HEK293 (cell line): ENCODE measurements around the gene SUN5.

Experiments used
- CTCF ChIA-PET: fragments of 350-600 bp; formaldehyde crosslinking; extraction: SDS; loops from one replicate; lab custom pipeline; 2021; ENCODE audit warnings: antibody characterized with exemption; lab: Yijun Ruan, JAX
- POLR2A ChIA-PET: fragments of 300-600 bp; formaldehyde crosslinking; extraction: SDS; loops from one replicate; lab custom pipeline; 2020; ENCODE audit warnings: antibody characterized with exemption, inconsistent platforms; lab: Yijun Ruan, JAX
- H3K27ac ChIP-seq: fragments of 200-500 bp; sonication (Bioruptor generic); 2 replicates; pipeline ENCODE4 v1.5.1; 2014; ENCODE audit warnings: low read depth, low read length, control low read depth, inconsistent platforms; ENCODE audit errors: extremely low read depth
- H3K36me3 ChIP-seq, 2 experiments: fragments of 200-500 bp in 1 of 2; sonication (Bioruptor generic) in 1 of 2; 1 replicate in 1 of 2; 2 replicates in 1 of 2; pipeline ENCODE4 v1.5.1; 2014 to 2017; ENCODE audit warnings: inconsistent platforms in 2 of 2, low read length in 2 of 2; ENCODE audit not compliant: control insufficient read depth in 2 of 2, insufficient read depth in 1 of 2
- H3K4me1 ChIP-seq: fragments of 200-500 bp; sonication (Bioruptor generic); 2 replicates; pipeline ENCODE4 v1.5.1; 2014; ENCODE audit warnings: mild to moderate bottlenecking, low read length, inconsistent platforms; ENCODE audit not compliant: control insufficient read depth, insufficient read depth
- H3K4me3 ChIP-seq: 2 replicates; pipeline ENCODE4 v1.5.1; 2011; ENCODE audit warnings: low read depth, mild to moderate bottlenecking, control low read depth, low read length, moderate library complexity
- H3K9me3 ChIP-seq: fragments of 200-500 bp; sonication (Bioruptor generic); 2 replicates; pipeline ENCODE4 v1.5.1; 2014; ENCODE audit warnings: low read depth, low read length, inconsistent platforms; ENCODE audit not compliant: control insufficient read depth, insufficient read depth
- FEZF1 ChIP-seq: fragments of 450-650 bp; formaldehyde crosslinking; IDR thresholded peaks from 2 replicates; pipeline ENCODE4 v1.5.1; 2016; ENCODE audit warnings: missing biosample characterization, missing genetic modification characterization
- HOXD13 ChIP-seq: sonication (generic); formaldehyde crosslinking; IDR thresholded peaks from 2 replicates; pipeline ENCODE4 v1.8.0; 2022; ENCODE audit warnings: missing genetic modification reagents, borderline replicate concordance
- SP2 ChIP-seq: fragments of 450-650 bp; formaldehyde crosslinking; IDR thresholded peaks from 2 replicates; pipeline ENCODE4 v1.5.1; 2016; ENCODE audit warnings: missing biosample characterization, missing genetic modification characterization
- SP3 ChIP-seq: fragments of 450-650 bp; formaldehyde crosslinking; IDR thresholded peaks from 2 replicates; pipeline ENCODE4 v1.5.1; 2016; ENCODE audit warnings: missing biosample characterization, missing genetic modification characterization
- YY1 ChIP-seq: fragments of 450-650 bp; formaldehyde crosslinking; IDR thresholded peaks from 2 replicates; pipeline ENCODE4 v1.5.1; 2018; ENCODE audit warnings: missing biosample characterization, missing genetic modification characterization
- ZBTB7A ChIP-seq: fragments of 450-650 bp; formaldehyde crosslinking; IDR thresholded peaks from 2 replicates; pipeline ENCODE4 v1.5.1; 2016; ENCODE audit warnings: low read depth, missing biosample characterization, missing genetic modification characterization
- ZFHX2 ChIP-seq: fragments of 450-650 bp; formaldehyde crosslinking; conservative IDR thresholded peaks from 2 replicates; pipeline ENCODE4 v1.5.1; 2016; ENCODE audit warnings: missing biosample characterization, missing genetic modification characterization
- ZNF112 ChIP-seq: fragments of 450-650 bp; formaldehyde crosslinking; IDR thresholded peaks from 2 replicates; pipeline ENCODE4 v1.5.0; 2017; ENCODE audit warnings: missing biosample characterization, missing genetic modification characterization
- ZNF174 ChIP-seq: fragments of 450-650 bp; formaldehyde crosslinking; IDR thresholded peaks from 2 replicates; pipeline ENCODE4 v1.5.0; 2017; ENCODE audit warnings: missing biosample characterization, mild to moderate bottlenecking, missing genetic modification characterization
- ZNF214 ChIP-seq: fragments of 450-650 bp; formaldehyde crosslinking; IDR thresholded peaks from 2 replicates; pipeline ENCODE4 v1.5.1; 2017; ENCODE audit warnings: missing biosample characterization, mild to moderate bottlenecking, missing genetic modification characterization, borderline replicate concordance
- ZNF239 ChIP-seq: fragments of 450-650 bp; formaldehyde crosslinking; IDR thresholded peaks from 2 replicates; pipeline ENCODE4 v1.5.1; 2016; ENCODE audit warnings: missing biosample characterization, missing genetic modification characterization
- ZNF350 ChIP-seq: fragments of 450-650 bp; formaldehyde crosslinking; IDR thresholded peaks from 2 replicates; pipeline ENCODE4 v1.5.0; 2017; ENCODE audit warnings: missing biosample characterization, mild to moderate bottlenecking, missing genetic modification characterization
- ZNF514 ChIP-seq: fragments of 450-650 bp; formaldehyde crosslinking; IDR thresholded peaks from 2 replicates; pipeline ENCODE4 v1.5.1; 2016; ENCODE audit warnings: missing biosample characterization, missing genetic modification characterization
- ZNF571 ChIP-seq: fragments of 450-650 bp; formaldehyde crosslinking; IDR thresholded peaks from 2 replicates; pipeline ENCODE4 v1.5.0; 2017; ENCODE audit warnings: missing biosample characterization, missing genetic modification characterization
- ZNF596 ChIP-seq: fragments of 450-650 bp; IDR thresholded peaks from 2 replicates; pipeline ENCODE4 v1.5.0; 2018; ENCODE audit warnings: missing biosample characterization, mild to moderate bottlenecking, missing genetic modification characterization, moderate library complexity
- TF ChIP-seq, protein P1 (sequence below): fragments of 450-650 bp; formaldehyde crosslinking; IDR thresholded peaks from 2 replicates; pipeline ENCODE4 v1.5.1; 2016; ENCODE audit warnings: missing biosample characterization, missing genetic modification characterization
- TF ChIP-seq, protein P2 (sequence below): fragments of 450-650 bp; formaldehyde crosslinking; IDR thresholded peaks from 2 replicates; pipeline ENCODE4 v1.5.1; 2016; ENCODE audit warnings: missing biosample characterization, missing genetic modification characterization, borderline replicate concordance
- TF ChIP-seq, protein P3 (sequence below): sonication (generic); formaldehyde crosslinking; IDR thresholded peaks from 2 replicates; pipeline ENCODE4 v1.8.1; 2022; ENCODE audit warnings: mild to moderate bottlenecking, moderate library complexity, missing genetic modification reagents
- TF ChIP-seq, protein P4 (sequence below): fragments of 450-650 bp; formaldehyde crosslinking; IDR thresholded peaks from 2 replicates; pipeline ENCODE4 v1.5.1; 2016; ENCODE audit warnings: missing biosample characterization, missing genetic modification characterization, borderline replicate concordance

SUN5 gene

DNA sequence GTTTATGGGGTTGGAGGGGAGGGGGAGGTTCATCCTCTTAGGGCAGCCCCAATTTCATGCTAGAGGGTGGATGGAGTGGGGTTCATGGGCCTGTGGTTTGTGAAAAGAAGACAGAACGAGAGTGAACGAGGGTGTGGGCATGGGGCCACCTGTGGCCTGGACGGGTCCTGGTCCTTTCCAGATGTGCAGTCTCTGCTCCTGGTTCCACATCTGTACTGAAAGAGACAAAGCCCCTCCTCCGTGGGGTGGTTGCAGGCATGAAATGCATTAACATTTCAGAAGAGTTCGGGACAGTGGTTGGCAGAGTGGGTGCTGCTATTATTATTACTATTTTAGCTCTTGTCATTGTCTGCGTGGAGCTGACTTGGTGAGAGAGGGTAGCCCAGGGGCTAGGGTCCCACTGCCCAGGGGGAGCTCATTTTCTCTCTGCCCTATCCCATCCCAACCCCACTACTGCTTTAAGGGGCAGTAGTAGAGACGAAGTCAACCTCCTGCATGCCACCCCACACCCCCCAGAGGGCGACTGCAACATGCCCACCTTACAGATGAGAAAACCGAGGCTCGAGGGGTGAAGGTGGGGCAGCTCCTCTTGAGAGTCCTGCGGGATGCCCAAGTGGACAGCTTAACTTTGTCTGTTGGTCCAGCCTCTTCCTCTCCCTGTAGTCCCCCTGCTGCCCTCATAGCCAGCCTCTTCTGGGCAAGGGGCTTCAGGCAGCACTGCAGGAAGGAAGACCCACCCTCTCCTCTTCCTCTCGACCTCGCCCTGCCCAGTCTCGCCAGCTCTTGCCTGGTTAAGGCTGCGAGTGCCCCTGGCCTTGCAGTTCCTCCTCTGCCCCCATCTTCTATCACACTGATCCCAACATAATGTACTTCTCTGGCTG is 11.7 kb upstream of the SUN5 start:
- POLR2A ChIA-PET = no interaction called here
- H3K4me3 ChIP-seq = no peak overlapping the region
- H3K9me3 ChIP-seq = no peaks in the 10 kb centered on the region
- CTCF ChIA-PET = interaction anchor here (0.5 kb wide), 1 partner anchor 12 kb away, joined by 3 read pairs; no protein-coding TSS in a partner anchor
- no peak overlapping the region for H3K27ac ChIP-seq
- no peaks in the 10 kb centered on the region for H3K36me3 ChIP-seq
- no peak for TF ChIP-seq SP2 (tag by site-specific recombination)
- TF ChIP-seq, protein P1, sequence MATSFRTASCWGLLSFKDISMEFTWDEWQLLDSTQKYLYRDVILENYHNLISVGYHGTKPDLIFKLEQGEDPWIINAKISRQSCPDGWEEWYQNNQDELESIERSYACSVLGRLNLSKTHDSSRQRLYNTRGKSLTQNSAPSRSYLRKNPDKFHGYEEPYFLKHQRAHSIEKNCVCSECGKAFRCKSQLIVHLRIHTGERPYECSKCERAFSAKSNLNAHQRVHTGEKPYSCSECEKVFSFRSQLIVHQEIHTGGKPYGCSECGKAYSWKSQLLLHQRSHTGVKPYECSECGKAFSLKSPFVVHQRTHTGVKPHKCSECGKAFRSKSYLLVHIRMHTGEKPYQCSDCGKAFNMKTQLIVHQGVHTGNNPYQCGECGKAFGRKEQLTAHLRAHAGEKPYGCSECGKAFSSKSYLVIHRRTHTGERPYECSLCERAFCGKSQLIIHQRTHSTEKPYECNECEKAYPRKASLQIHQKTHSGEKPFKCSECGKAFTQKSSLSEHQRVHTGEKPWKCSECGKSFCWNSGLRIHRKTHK (tag by site-specific recombination) = no peak
- TF ChIP-seq, protein P2, sequence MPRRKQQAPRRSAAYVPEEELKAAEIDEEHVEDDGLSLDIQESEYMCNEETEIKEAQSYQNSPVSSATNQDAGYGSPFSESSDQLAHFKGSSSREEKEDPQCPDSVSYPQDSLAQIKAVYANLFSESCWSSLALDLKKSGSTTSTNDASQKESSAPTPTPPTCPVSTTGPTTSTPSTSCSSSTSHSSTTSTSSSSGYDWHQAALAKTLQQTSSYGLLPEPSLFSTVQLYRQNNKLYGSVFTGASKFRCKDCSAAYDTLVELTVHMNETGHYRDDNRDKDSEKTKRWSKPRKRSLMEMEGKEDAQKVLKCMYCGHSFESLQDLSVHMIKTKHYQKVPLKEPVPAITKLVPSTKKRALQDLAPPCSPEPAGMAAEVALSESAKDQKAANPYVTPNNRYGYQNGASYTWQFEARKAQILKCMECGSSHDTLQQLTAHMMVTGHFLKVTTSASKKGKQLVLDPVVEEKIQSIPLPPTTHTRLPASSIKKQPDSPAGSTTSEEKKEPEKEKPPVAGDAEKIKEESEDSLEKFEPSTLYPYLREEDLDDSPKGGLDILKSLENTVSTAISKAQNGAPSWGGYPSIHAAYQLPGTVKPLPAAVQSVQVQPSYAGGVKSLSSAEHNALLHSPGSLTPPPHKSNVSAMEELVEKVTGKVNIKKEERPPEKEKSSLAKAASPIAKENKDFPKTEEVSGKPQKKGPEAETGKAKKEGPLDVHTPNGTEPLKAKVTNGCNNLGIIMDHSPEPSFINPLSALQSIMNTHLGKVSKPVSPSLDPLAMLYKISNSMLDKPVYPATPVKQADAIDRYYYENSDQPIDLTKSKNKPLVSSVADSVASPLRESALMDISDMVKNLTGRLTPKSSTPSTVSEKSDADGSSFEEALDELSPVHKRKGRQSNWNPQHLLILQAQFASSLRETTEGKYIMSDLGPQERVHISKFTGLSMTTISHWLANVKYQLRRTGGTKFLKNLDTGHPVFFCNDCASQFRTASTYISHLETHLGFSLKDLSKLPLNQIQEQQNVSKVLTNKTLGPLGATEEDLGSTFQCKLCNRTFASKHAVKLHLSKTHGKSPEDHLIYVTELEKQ (tag by site-specific recombination) = no peak
- no peak for TF ChIP-seq FEZF1
- no peak for TF ChIP-seq ZNF112 (tag by site-specific recombination)
- no peak for TF ChIP-seq ZNF214 (tag by site-specific recombination)
- no peak for TF ChIP-seq YY1 (tag by site-specific recombination)
- TF ChIP-seq ZNF596 (tag by site-specific recombination) = no peak
- TF ChIP-seq ZBTB7A (tag by site-specific recombination) = no peak
- TF ChIP-seq ZNF239 (tag by site-specific recombination) = no peak
- TF ChIP-seq HOXD13 (CRISPR knock-in tag) = no peak
- no peak for TF ChIP-seq ZNF514 (tag by site-specific recombination)
- TF ChIP-seq, protein P3, sequence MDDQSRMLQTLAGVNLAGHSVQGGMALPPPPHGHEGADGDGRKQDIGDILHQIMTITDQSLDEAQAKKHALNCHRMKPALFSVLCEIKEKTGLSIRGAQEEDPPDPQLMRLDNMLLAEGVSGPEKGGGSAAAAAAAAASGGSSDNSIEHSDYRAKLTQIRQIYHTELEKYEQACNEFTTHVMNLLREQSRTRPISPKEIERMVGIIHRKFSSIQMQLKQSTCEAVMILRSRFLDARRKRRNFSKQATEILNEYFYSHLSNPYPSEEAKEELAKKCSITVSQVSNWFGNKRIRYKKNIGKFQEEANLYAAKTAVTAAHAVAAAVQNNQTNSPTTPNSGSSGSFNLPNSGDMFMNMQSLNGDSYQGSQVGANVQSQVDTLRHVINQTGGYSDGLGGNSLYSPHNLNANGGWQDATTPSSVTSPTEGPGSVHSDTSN (CRISPR knock-in tag) = no peak
- no peak for TF ChIP-seq ZNF350 (tag by site-specific recombination)
- TF ChIP-seq, protein P4, sequence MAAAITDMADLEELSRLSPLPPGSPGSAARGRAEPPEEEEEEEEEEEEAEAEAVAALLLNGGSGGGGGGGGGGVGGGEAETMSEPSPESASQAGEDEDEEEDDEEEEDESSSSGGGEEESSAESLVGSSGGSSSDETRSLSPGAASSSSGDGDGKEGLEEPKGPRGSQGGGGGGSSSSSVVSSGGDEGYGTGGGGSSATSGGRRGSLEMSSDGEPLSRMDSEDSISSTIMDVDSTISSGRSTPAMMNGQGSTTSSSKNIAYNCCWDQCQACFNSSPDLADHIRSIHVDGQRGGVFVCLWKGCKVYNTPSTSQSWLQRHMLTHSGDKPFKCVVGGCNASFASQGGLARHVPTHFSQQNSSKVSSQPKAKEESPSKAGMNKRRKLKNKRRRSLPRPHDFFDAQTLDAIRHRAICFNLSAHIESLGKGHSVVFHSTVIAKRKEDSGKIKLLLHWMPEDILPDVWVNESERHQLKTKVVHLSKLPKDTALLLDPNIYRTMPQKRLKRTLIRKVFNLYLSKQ (tag by site-specific recombination) = no peak
- TF ChIP-seq ZNF571 (tag by site-specific recombination) = no peak
- H3K4me1 ChIP-seq = no peaks in the 10 kb centered on the region

GRCh38 chr20:33015114-33015484 is 10.9 kb upstream of the SUN5 start:
- Histone ChIP-seq H3K27ac (no peak overlapping the region), H3K36me3 (no peaks in the 10 kb centered on the region), H3K9me3 (no peaks in the 10 kb centered on the region), H3K4me3 (no peak overlapping the region), H3K4me1 (no peaks in the 10 kb centered on the region)
- ChIA-PET POLR2A (no interaction called here), CTCF (no interaction called here)
- peak; percentile 24; the same call in 1 of the 2 replicates for TF ChIP-seq ZFHX2 (tag by site-specific recombination)
- no peak for TF ChIP-seq ZNF174
- TF ChIP-seq SP3 = no peak
